Activated T-cell treated with anti-CD3 and anti-CD28 coated beads, Interleukin-2, amount 50 U/mL, for 4 hours (primary cell): ENCODE data around the gene FBXO41. TPM values are rescaled to one million over a fixed set of nuclear protein-coding genes. Genes with fewer than 3 reads are reported as not detected.
"Not testable (repeated sequence)": the region's sequence is repeated elsewhere in the genome, so short reads cannot be mapped to it uniquely, and the experiment has no call there.

Source experiments
- ATAC-seq, 2 donors: fragments of 200-7000 bp; cut with Tn5 transposase; one replicate each; pipeline ENCODE4 v1.10.0; 2021
- DNase-seq: peaks from one replicate; pipeline ENCODE4 v3.0.0-alpha.2; 2020
- H3K27me3 Mint-ChIP-seq: one replicate; pipeline ENCODE4 v1.8.0; 2021; ENCODE audit warnings: low read depth, mixed read lengths
- H3K36me3 Mint-ChIP-seq: one replicate; pipeline ENCODE4 v1.8.0; 2022; ENCODE audit warnings: mixed read lengths; ENCODE audit not compliant: insufficient read depth
- H3K4me1 Mint-ChIP-seq: one replicate; pipeline ENCODE4 v1.8.0; 2021; ENCODE audit warnings: low read depth, mixed read lengths
- H3K4me3 Mint-ChIP-seq: one replicate; pipeline ENCODE4 v1.8.0; 2021; ENCODE audit warnings: mild to moderate bottlenecking, moderate library complexity, mixed read lengths
- H3K9me3 Mint-ChIP-seq: one replicate; pipeline ENCODE4 v1.8.0; 2021; ENCODE audit warnings: mixed read lengths
- total RNA-seq, 3 donors: library from RNA; stranded (reverse); gene quantifications; one replicate each; pipeline ENCODE4 v1.2.1, GENCODE V29; 2021

Gene FBXO41
- total RNA-seq, 3 donors from 2014 or later: 18.8 to 28.1 (median 27.6) TPM

GRCh38 chr2:73279852-73280251, 4.4 kb downstream of the FBXO41 start:
- ATAC-seq (no peak), DNase-seq (no peak)
- no peaks in the 10 kb centered on the region for H3K27me3 Mint-ChIP-seq
- peaks cover 9% of the 10 kb centered on the region for H3K4me1 Mint-ChIP-seq
- no peaks in the 10 kb centered on the region for H3K9me3 Mint-ChIP-seq
- H3K36me3 Mint-ChIP-seq: peaks cover 17% of the 10 kb centered on the region
- H3K4me3 Mint-ChIP-seq: no peak overlapping the region

GRCh38 chr2:73272270-73272669, 12.0 kb downstream of the FBXO41 start:
- Mint-ChIP-seq H3K9me3 (no peaks in the 10 kb centered on the region), H3K4me1 (peaks cover 14% of the 10 kb centered on the region), H3K36me3 (peaks cover 10% of the 10 kb centered on the region), H3K4me3 (no peak overlapping the region), H3K27me3 (no peaks in the 10 kb centered on the region)
- no peak for ATAC-seq
- DNase-seq: no peak

- H3K36me3 Mint-ChIP-seq: peaks cover 8% of the 10 kb centered on the region
- H3K27me3 Mint-ChIP-seq: no peaks in the 10 kb centered on the region
- no peaks in the 10 kb centered on the region for H3K9me3 Mint-ChIP-seq
- peak overlapping the region; percentile 57 for H3K4me3 Mint-ChIP-seq
- ATAC-seq (peak; percentile 28 to 39), DNase-seq (no peak)
- H3K4me1 Mint-ChIP-seq: peaks cover 19% of the 10 kb centered on the region
These were observed 14.4 kb downstream of the FBXO41 start for GRCh38 chr2:73269686-73270465.

- Mint-ChIP-seq H3K4me1 (peaks cover 19% of the 10 kb centered on the region), H3K36me3 (peaks cover 8% of the 10 kb centered on the region), H3K9me3 (no peaks in the 10 kb centered on the region), H3K4me3 (peak overlapping the region; percentile 55), H3K27me3 (no peaks in the 10 kb centered on the region)
- peak; percentile 70 for DNase-seq
- peak; percentile 94 to 95 for ATAC-seq
These were observed 15.2 kb downstream of the FBXO41 start for GRCh38 chr2:73268830-73269685.

- ATAC-seq: no peak
- DNase-seq: no peak
- H3K9me3 Mint-ChIP-seq: no peaks in the 10 kb centered on the region
- peak overlapping the region; percentile 55 for H3K4me3 Mint-ChIP-seq
- H3K27me3 Mint-ChIP-seq: no peaks in the 10 kb centered on the region
- peaks cover 19% of the 10 kb centered on the region for H3K4me1 Mint-ChIP-seq
- H3K36me3 Mint-ChIP-seq: peaks cover 9% of the 10 kb centered on the region
These were observed 15.9 kb downstream of the FBXO41 start for GRCh38 chr2:73268366-73268829.

GRCh38 chr2:73267008-73267407, 17.3 kb downstream of the FBXO41 start:
- no peak for ATAC-seq
- Mint-ChIP-seq H3K9me3 (no peaks in the 10 kb centered on the region), H3K27me3 (no peaks in the 10 kb centered on the region), H3K4me1 (peaks cover 19% of the 10 kb centered on the region), H3K36me3 (peaks cover 12% of the 10 kb centered on the region), H3K4me3 (no peak overlapping the region)
- no peak for DNase-seq

GRCh38 chr2:73266061-73266901, 18.0 kb downstream of the FBXO41 start:
- Mint-ChIP-seq H3K4me1 (peaks cover 19% of the 10 kb centered on the region), H3K9me3 (no peaks in the 10 kb centered on the region), H3K36me3 (peaks cover 15% of the 10 kb centered on the region), H3K27me3 (no peaks in the 10 kb centered on the region), H3K4me3 (no peak overlapping the region)
- ATAC-seq: no peak
- DNase-seq: no peak

- no peak for DNase-seq
- Mint-ChIP-seq H3K36me3 (peaks cover 15% of the 10 kb centered on the region), H3K4me3 (no peak overlapping the region), H3K4me1 (peaks cover 19% of the 10 kb centered on the region), H3K9me3 (no peaks in the 10 kb centered on the region), H3K27me3 (no peaks in the 10 kb centered on the region)
- ATAC-seq: no peak
These were observed 18.8 kb downstream of the FBXO41 start for GRCh38 chr2:73265298-73266060.

GRCh38 chr2:73264783-73265182, 19.5 kb downstream of the FBXO41 start:
- ATAC-seq (no peak), DNase-seq (no peak)
- Mint-ChIP-seq H3K4me3 (no peak overlapping the region), H3K27me3 (no peaks in the 10 kb centered on the region), H3K4me1 (peaks cover 16% of the 10 kb centered on the region), H3K36me3 (peaks cover 15% of the 10 kb centered on the region), H3K9me3 (no peaks in the 10 kb centered on the region)

- peaks cover 15% of the 10 kb centered on the region for H3K36me3 Mint-ChIP-seq
- H3K9me3 Mint-ChIP-seq: no peaks in the 10 kb centered on the region
- ATAC-seq: no peak
- no peak overlapping the region for H3K4me3 Mint-ChIP-seq
- no peak for DNase-seq
- H3K4me1 Mint-ChIP-seq: peaks cover 15% of the 10 kb centered on the region
- no peaks in the 10 kb centered on the region for H3K27me3 Mint-ChIP-seq
These were observed 20.0 kb downstream of the FBXO41 start for GRCh38 chr2:73264332-73264606.

- DNase-seq (no peak), ATAC-seq (no peak)
- Mint-ChIP-seq H3K9me3 (no peaks in the 10 kb centered on the region), H3K27me3 (no peaks in the 10 kb centered on the region), H3K4me1 (peaks cover 15% of the 10 kb centered on the region), H3K4me3 (no peak overlapping the region), H3K36me3 (peaks cover 19% of the 10 kb centered on the region)
These were observed 20.5 kb downstream of the FBXO41 start for GRCh38 chr2:73263540-73264331.

- DNase-seq, H3K4me3 Mint-ChIP-seq, ATAC-seq, H3K27me3 Mint-ChIP-seq, H3K9me3 Mint-ChIP-seq, H3K4me1 Mint-ChIP-seq: not testable (repeated sequence)
- H3K36me3 Mint-ChIP-seq: peaks cover 16% of the 10 kb centered on the region
These were observed 21.4 kb downstream of the FBXO41 start for GRCh38 chr2:73262691-73263429.
